Aorta (tissue), 5 donors: ENCODE data around the gene PAX8. TPM values are rescaled to one million over a fixed set of nuclear protein-coding genes. Genes with fewer than 3 reads are reported as not detected.

Experiments used
- ATAC-seq: fragments of 200-7000 bp; cut with Tn5 transposase; one replicate; pipeline ENCODE4 v1.9.1; 2022; ENCODE audit warnings: moderate library complexity; ENCODE audit not compliant: low FRiP score
- DNase-seq, 2 donors: peaks; one replicate each; pipeline ENCODE4 v3.0.0-alpha.2; 2020
- H3K27ac ChIP-seq, 2 donors: one replicate each; pipeline ENCODE4 v1.5.1; 2013; ENCODE audit warnings: low read length in 2 of 2, mild to moderate bottlenecking in 2 of 2, moderate library complexity in 2 of 2, control low read depth in 1 of 2, inconsistent platforms in 1 of 2, low read depth in 1 of 2
- H3K27me3 ChIP-seq, 2 donors: one replicate each; pipeline ENCODE4 v1.6.1; 2013; ENCODE audit warnings: control low read depth in 1 of 2, low read length in 1 of 2, mild to moderate bottlenecking in 1 of 2, moderate library complexity in 1 of 2; ENCODE audit not compliant: insufficient read depth in 2 of 2, control insufficient read depth in 1 of 2
- H3K36me3 ChIP-seq, 2 donors: one replicate each; pipeline ENCODE4 v1.6.1; 2013; ENCODE audit warnings: control low read depth in 1 of 2, low read length in 1 of 2, mild to moderate bottlenecking in 1 of 2; ENCODE audit not compliant: insufficient read depth in 2 of 2, control insufficient read depth in 1 of 2
- H3K4me1 ChIP-seq, 2 donors: one replicate each; pipeline ENCODE4 v1.6.1; 2013; ENCODE audit warnings: low read length in 2 of 2, control low read depth in 1 of 2, mild to moderate bottlenecking in 1 of 2, moderate library complexity in 1 of 2; ENCODE audit not compliant: insufficient read depth in 2 of 2, control insufficient read depth in 1 of 2
- H3K4me3 ChIP-seq, 2 donors: one replicate each; pipeline ENCODE4 v1.5.1; 2013; ENCODE audit warnings: low read length in 2 of 2, control low read depth in 1 of 2, mild to moderate bottlenecking in 1 of 2
- H3K9me3 ChIP-seq: one replicate; pipeline ENCODE4 v1.6.1; 2013; ENCODE audit warnings: mild to moderate bottlenecking, low read length; ENCODE audit not compliant: control insufficient read depth
- WGBS, 2 donors: extraction: QIAGEN DNeasy Blood & Tissue Kit; methylation state at CpG; one replicate each; pipeline ENCODE4 v1.1.7; 2013; 5-methylcytosine and 5-hydroxymethylcytosine counted together
- intact Hi-C, 2 donors: fragments of 100-400 bp; cut with DNase I; formaldehyde crosslinking; loops; one replicate each; pipeline versions ENCODE4 v1.14.2 to v1.15.0; 2022
- polyA plus RNA-seq, 2 donors: library from polyadenylated mRNA; stranded (reverse); fragments of 200-250 nt; gene quantifications; one replicate each; pipeline ENCODE4 v1.2.3, GENCODE V29; 2013
- total RNA-seq, 2 donors: library from RNA; stranded (reverse); fragmentation: NEBNext Ultra II Directional; extraction: Animal tissue kit (Norgen Biotek cat#: 25700); gene quantifications; one replicate each; pipeline ENCODE4 v1.2.1, GENCODE V29; 2021
- donor health status: healthy with polysubstance abuse.
- donor health status: Bipolar disorder and iron deficiency.
- donor health status: DM: no; HTN: no; CAD: no.
- donor health status: DM: no; HTN: no; CAD: no.
- donor health status: DM: yes; HTN: yes; CAD: no.

Gene PAX8
- total and polyA plus RNA-seq, 4 donors = 0.45 to 1.00 (median 0.87) TPM; not detected in 1

DNA sequence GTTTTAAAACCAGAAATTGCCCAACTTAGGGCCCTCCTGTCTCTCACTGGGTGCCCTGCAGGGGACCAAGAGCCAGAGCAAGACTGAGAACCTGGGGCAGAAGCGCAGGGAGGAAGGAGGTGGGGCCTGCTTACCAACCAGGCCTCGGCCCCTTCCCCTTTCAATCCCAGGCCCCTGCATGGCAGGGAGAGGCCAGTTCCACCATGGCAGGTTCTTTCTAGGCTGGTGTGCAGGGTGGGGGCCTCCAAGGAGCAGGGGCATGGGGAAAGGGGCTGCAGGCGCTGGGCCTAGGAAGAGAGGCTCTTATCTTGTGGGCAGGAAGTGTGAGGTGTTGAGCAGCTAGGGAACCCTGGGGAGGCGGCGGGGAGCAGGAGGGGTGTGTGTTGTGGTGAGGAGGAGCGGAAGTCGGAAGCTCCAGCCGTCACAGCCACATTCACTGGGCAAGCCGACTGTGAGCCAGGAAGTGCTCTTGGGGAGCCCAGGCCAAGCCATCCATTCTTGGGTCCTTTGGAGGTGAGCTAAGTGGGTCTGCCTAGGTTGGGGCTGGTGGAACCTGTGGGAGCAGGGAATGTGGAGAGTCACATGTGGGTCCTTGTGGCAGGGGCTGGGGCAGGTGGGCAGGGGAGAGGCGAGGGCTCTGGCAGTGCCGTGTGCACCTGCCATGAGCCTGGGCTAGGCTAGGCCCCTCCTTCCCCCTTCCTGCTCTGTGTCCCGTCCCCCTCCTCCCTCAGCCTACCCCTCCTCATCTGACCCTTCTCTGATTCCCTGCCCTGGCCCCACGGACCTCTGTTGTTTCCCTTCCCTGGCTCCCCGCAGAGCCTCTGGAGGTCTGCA, 105.0 kb downstream of the PAX8 start, which contains the start of gene PSD4:
Gene PSD4, plus strand, starts transcription at position 430 of the 834 bp plus-strand sequence. CDS start 8,486 bp downstream, outside the sequence.
- no peaks in the 10 kb centered on the region for H3K9me3 ChIP-seq
- intact Hi-C loops = no loop called here
- H3K4me1 ChIP-seq = no peaks in the 10 kb centered on the region
- no peaks in the 10 kb centered on the region for H3K36me3 ChIP-seq
- 76 to 85% methylated on average over 13 to 14 of the region's 14 CpGs for WGBS, 2 donors
- peak; percentile 47 for ATAC-seq
- H3K4me3 ChIP-seq = no peak within 1 kb of the TSS
- no peaks in the 10 kb centered on the region for H3K27me3 ChIP-seq
- DNase-seq = peak in 1 of 2 donors; percentile 89
- no peak within 1 kb of the TSS for H3K27ac ChIP-seq

DNA sequence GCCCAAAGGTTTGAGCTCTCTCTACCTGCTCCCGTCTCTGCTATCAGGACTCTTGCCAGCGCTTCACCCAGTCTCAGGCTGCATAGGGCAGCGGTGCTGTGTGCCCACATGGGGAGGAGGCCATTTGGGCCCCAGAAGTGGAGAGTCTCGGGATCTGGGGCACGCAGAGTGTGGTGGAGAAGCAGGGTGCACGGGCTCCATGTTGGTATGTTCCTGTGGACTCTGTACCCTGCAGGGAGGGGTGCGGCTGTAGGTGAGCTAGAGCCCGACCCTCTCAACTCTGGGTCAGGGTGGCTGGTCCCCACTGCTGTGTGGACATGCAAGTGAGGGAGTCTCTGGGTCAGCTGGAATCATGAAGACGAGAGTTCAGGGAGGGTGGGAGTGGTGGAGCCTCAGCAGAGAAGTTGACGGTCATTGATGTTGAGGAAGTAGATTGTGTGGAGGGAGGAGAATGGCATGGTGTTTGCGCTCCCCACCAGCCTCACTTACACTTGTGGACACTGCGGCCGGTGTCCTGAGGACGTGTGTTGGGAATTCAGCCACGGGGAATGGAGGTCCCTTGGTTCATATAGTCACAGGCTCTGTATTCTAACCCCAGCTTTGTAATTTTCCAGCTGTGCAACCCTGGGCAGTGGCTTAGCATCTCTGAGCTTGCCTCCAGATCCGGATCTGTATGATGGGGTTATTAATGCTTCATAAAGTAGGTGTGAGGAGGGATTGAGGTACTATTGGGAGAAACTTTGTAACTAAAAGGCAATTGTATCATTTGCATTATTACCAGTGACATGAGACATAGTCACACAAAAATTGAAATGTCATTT, 105.8 kb downstream of the PAX8 start:
- WGBS, 2 donors = 89% methylated on average over 16 of the region's 16 CpGs
- ATAC-seq (no peak), DNase-seq (no peak)
- no peaks in the 10 kb centered on the region for H3K36me3 ChIP-seq
- no peak overlapping the region for H3K27ac ChIP-seq
- no peaks in the 10 kb centered on the region for H3K27me3 ChIP-seq
- intact Hi-C loops = no loop called here
- H3K4me3 ChIP-seq = no peak overlapping the region
- no peaks in the 10 kb centered on the region for H3K9me3 ChIP-seq
- no peaks in the 10 kb centered on the region for H3K4me1 ChIP-seq

DNA sequence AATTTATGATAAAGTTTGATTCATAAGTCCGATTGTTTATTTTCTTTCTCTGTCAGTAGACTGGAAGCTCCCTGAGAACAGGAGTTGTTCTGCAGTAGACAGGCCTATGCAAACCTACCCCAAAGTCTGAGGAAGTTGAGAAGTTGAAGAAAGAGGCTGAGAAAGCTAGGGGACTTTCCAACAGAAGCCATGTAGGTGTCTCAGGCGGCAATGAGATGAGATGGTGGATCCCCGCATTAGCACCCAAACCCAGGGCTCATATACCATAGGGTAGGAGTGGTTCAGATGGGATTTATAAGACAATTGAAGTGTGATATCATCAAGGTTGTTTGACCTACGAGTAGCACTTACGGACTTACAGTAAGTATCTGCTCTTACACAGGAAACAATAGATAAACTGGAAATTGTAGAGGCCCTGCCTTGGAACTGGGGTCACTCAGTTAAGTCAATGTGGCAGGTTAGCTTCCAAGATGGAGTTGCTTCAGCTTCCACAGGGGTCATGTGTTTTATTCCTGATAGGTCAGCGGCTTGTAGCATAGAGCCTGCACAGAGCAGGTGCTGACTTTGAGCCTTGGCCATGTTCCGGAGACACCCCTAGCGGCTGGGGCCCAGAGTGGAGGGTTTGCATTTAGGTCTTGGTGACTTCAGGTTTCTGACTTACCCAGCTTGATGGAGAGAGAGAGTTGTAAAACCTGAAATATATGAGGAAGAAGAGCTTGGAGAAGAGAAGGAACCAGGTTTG, 107.2 kb downstream of the PAX8 start:
- 94% methylated on average over 8 of the region's 8 CpGs for WGBS, 2 donors
- intact Hi-C loops = no loop called here
- no peaks in the 10 kb centered on the region for H3K4me1 ChIP-seq

DNA sequence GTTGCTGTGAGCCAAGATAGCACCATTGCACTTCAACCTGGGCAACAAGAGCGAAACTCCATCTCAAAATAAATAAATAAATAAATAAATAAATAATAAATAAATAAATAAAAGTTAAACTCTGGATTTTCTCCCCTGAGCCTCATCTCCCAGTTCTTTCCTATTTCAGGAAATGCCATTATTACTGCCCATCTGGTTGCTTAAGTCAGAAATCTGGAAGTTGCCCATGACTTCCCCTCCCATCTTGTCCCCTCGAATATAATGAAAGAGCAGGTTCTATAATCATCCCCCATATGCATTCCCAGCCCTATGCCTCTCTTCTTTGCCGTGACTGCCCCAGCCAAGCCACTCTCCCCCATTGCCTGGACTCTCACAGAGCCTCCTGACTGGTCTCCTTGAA, 109.1 kb downstream of the PAX8 start:
- intact Hi-C loops = no loop called here
- ATAC-seq = no peak
- WGBS, 2 donors = 92 to 96% methylated on average over 3 of the region's 3 CpGs
- Histone ChIP-seq H3K9me3 (no peaks in the 10 kb centered on the region), H3K36me3 (no peaks in the 10 kb centered on the region), H3K4me3 (no peak overlapping the region), H3K4me1 (no peaks in the 10 kb centered on the region), H3K27ac (no peak overlapping the region), H3K27me3 (no peaks in the 10 kb centered on the region)
- DNase-seq = no peak

More for the DNA sequence above, 107.2 kb downstream of the PAX8 start:
- Histone ChIP-seq H3K27ac (no peak overlapping the region), H3K9me3 (no peaks in the 10 kb centered on the region), H3K36me3 (no peaks in the 10 kb centered on the region), H3K27me3 (no peaks in the 10 kb centered on the region), H3K4me3 (no peak overlapping the region)
- ATAC-seq (no peak), DNase-seq (no peak)

DNA sequence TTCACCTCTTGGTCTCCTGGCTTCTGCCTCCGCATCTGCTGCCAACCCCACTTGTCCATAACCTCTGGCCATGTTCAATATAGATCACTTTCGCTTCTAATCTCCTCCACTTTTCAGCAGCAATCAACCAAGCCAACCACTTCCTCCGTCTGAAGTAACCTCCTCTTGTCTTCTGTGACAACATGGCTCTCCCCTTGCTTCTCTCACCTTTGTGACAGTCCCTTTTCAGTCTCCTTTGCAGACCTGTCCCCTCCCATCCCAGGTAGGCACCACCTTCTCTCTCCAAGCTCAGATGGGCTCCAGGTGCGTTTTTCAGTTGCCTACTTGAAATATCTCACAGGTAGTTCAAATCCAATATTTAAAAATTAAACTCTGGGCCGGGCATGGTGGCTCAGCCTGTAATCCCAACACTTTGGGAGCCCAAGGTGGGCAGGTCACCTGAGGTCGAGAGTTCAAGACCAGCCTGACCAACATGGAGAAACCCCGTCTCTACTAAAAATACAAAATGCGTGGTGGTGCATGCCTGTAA, 109.7 kb downstream of the PAX8 start:
- intact Hi-C loops = no loop called here
- WGBS, 2 donors = 92 to 97% methylated on average over 8 of the region's 8 CpGs
- no peak for DNase-seq
- Histone ChIP-seq H3K27ac (no peak overlapping the region), H3K27me3 (no peaks in the 10 kb centered on the region), H3K4me3 (no peak overlapping the region), H3K36me3 (no peaks in the 10 kb centered on the region), H3K4me1 (no peaks in the 10 kb centered on the region), H3K9me3 (no peaks in the 10 kb centered on the region)
- ATAC-seq = no peak

DNA sequence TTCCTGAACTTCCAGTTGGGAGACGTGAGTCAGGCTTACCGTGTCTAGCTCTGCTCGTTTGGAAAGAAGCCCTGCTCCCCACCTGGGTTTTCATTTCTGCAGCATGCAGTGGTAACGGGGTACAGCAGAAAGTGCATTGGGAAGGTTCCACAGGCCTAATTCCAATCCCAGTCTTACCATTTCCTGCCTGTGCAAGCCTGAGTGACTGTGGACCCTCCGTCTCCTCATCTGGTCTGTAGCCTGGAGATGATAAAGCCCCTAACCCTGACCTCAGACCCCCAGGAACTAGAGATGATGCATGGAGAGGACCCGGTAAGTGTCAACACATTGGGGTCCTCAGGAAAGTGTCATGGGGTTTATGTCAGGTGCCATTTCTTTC, 110.8 kb downstream of the PAX8 start:
- no peaks in the 10 kb centered on the region for H3K4me1 ChIP-seq
- H3K9me3 ChIP-seq = no peaks in the 10 kb centered on the region
- ATAC-seq (no peak), DNase-seq (no peak)
- H3K36me3 ChIP-seq = no peaks in the 10 kb centered on the region
- H3K4me3 ChIP-seq = no peak overlapping the region
- H3K27me3 ChIP-seq = no peaks in the 10 kb centered on the region
- 83 to 85% methylated on average over 6 of the region's 6 CpGs for WGBS, 2 donors
- intact Hi-C loops = no loop called here
- no peak overlapping the region for H3K27ac ChIP-seq

DNA sequence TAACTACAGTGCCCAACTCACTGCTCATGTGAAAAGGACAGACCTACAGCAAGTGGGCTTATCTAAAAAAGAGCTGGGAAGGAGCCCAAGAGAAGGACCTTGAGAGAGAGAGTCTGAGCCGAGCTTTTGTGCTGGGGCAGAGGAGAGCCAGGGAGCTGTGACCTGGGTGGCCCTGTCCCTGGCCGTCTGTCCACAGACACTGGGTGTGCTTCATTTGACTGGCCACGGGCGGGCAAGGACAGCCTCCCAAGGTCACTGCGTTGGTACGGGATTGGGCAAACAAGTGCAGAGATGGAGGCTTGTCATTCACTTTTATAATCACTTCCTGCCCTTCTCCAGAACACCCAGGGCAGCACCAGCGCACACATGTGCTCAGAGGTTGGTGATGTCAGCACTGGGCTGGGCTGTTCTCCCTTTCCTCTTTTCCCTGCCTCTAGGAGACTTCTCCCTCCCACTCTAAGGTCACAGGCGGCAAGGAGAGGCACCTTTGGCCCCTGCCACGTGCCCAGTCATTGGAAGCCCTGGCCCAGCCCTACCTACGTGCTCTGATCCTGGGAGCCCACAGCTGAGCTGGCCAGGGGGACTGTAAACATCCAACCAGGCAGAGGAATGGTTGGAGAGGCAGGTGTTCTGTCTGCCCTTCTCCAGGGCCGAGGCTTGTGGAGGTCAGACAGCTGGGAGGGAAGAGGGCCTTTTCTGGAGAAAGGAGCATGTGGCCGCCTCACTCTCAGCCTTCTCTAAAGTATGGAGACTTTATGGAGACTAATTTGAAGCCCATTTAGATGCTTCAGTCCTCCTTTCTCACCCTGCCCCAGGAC, 111.4 kb downstream of the PAX8 start:
- no peaks in the 10 kb centered on the region for H3K27me3 ChIP-seq
- no peak overlapping the region for H3K27ac ChIP-seq
- no peak overlapping the region for H3K4me3 ChIP-seq
- no peaks in the 10 kb centered on the region for H3K9me3 ChIP-seq
- peak; percentile 64 for ATAC-seq
- no peaks in the 10 kb centered on the region for H3K36me3 ChIP-seq
- peak in 1 of 2 donors; percentile 67 for DNase-seq
- WGBS, 2 donors = 62 to 76% methylated on average over 12 of the region's 12 CpGs
- H3K4me1 ChIP-seq = no peaks in the 10 kb centered on the region
- intact Hi-C loops = no loop called here

DNA sequence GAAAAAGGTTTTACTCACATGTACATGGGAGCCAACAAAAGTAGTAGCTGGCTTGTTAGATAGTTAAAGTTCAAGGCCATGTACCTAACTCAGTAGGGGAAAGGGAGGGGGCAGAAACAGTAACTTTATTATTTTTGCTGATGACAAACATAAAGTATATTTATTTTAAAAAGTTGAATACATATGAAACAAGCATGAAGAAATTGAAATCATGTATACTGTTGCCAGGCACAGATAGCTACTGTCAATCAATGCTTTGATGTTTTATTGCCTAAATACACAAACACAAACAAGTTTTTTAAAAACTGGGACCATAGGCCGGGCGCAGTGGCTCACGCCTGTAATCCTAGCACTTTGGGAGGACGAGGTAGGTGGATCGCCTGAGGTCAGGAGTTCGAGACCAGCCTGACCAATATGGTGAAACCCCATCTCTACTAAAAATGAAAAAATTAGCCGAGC, 112.5 kb downstream of the PAX8 start:
- no peaks in the 10 kb centered on the region for H3K27me3 ChIP-seq
- H3K27ac ChIP-seq = no peak overlapping the region
- H3K36me3 ChIP-seq = no peaks in the 10 kb centered on the region
- no peaks in the 10 kb centered on the region for H3K9me3 ChIP-seq
- WGBS, 2 donors = 95 to 97% methylated on average over 7 of the region's 7 CpGs
- ATAC-seq (no peak), DNase-seq (no peak)
- intact Hi-C loops = no loop called here
- H3K4me3 ChIP-seq = no peak overlapping the region
- H3K4me1 ChIP-seq = no peaks in the 10 kb centered on the region
